Measurements from ENCODE around the gene RNF126.
"Not testable (repeated sequence)": the region's sequence is repeated elsewhere in the genome, so short reads cannot be mapped to it uniquely, and the experiment has no call there.

DNA sequence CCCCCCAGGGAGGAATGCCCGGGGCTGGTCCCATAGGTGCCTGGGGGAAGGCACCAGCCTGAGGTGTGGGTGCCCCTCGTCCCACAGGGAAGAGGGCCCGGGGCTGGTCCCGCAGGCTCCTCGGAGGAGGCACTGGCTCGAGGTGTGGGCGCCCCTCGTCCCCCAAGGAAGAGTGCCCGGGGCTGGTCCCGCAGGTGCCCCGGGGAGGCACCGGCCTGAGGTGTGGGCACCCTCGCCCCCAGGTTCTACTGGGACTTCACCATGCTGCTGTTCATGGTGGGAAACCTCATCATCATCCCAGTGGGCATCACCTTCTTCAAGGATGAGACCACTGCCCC is 59.7 kb downstream of the RNF126 start:
- TF ChIP-seq, protein P1, sequence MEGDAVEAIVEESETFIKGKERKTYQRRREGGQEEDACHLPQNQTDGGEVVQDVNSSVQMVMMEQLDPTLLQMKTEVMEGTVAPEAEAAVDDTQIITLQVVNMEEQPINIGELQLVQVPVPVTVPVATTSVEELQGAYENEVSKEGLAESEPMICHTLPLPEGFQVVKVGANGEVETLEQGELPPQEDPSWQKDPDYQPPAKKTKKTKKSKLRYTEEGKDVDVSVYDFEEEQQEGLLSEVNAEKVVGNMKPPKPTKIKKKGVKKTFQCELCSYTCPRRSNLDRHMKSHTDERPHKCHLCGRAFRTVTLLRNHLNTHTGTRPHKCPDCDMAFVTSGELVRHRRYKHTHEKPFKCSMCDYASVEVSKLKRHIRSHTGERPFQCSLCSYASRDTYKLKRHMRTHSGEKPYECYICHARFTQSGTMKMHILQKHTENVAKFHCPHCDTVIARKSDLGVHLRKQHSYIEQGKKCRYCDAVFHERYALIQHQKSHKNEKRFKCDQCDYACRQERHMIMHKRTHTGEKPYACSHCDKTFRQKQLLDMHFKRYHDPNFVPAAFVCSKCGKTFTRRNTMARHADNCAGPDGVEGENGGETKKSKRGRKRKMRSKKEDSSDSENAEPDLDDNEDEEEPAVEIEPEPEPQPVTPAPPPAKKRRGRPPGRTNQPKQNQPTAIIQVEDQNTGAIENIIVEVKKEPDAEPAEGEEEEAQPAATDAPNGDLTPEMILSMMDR (IDR thresholded peaks at IDR 0.05) = not testable (repeated sequence)
- TF ChIP-seq POLR2AphosphoS5 (IDR thresholded peaks at IDR 0.05; ENCODE audit: insufficient read depth in 1 of 2, low read depth in 1 of 2) = not testable (repeated sequence)
